HepG2 (cell line): ENCODE results near the gene PLA2G4D. TPM values are rescaled to one million over a fixed set of nuclear protein-coding genes. Genes with fewer than 3 reads are reported as not detected.
A peak's percentile ranks its signal among the peaks of the same experiment; 100 is the strongest.

ENCODE experiments used
- CTCF ChIP-seq: sonication (generic); formaldehyde crosslinking; IDR thresholded peaks from 2 replicates; pipeline ENCODE4 v1.5.0; 2020; ENCODE audit warnings: mild to moderate bottlenecking, missing genetic modification reagents, moderate library complexity
- DMAP1 ChIP-seq: IDR thresholded peaks from 2 replicates; pipeline ENCODE4 v1.6.1; 2016
- GABPB1 ChIP-seq: IDR thresholded peaks from 2 replicates; pipeline ENCODE4 v1.6.1; 2016; ENCODE audit warnings: mild to moderate bottlenecking, missing genetic modification reagents, moderate library complexity, missing compliant biosample characterization
- HDAC2 ChIP-seq: sonication (generic); formaldehyde crosslinking; IDR thresholded peaks from 2 replicates; pipeline ENCODE4 v1.4.0; 2020; ENCODE audit warnings: missing genetic modification reagents
- HHEX ChIP-seq: IDR thresholded peaks from 2 replicates; pipeline ENCODE4 v1.6.1; 2016; ENCODE audit warnings: control low read depth
- HNF4G ChIP-seq, 2 experiments: sonication (generic) in 1 of 2; formaldehyde crosslinking in 1 of 2; IDR thresholded peaks; 2 replicates each; pipeline versions ENCODE4 v1.4.0 to v1.6.1; 2011 to 2020; ENCODE audit warnings: borderline replicate concordance in 2 of 2, low read depth in 2 of 2, mild to moderate bottlenecking in 2 of 2, low read length in 1 of 2, missing genetic modification reagents in 1 of 2, moderate library complexity in 1 of 2
- HOXA3 ChIP-seq: sonication (generic); formaldehyde crosslinking; IDR thresholded peaks from 2 replicates; pipeline ENCODE4 v1.5.0; 2020; ENCODE audit warnings: missing genetic modification reagents
- KAT8 ChIP-seq: IDR thresholded peaks from 2 replicates; pipeline ENCODE4 v1.6.1; 2016; ENCODE audit warnings: missing genetic modification reagents, missing compliant biosample characterization
- LCORL ChIP-seq, 2 experiments: fragments of 450-650 bp in 1 of 2; sonication (generic) in 1 of 2; formaldehyde crosslinking in 1 of 2; IDR thresholded peaks; 2 replicates each; pipeline versions ENCODE4 v1.5.0 to v1.6.1; 2017 to 2020; ENCODE audit warnings: antibody characterized with exemption in 1 of 2, missing genetic modification reagents in 1 of 2
- MAF1 ChIP-seq: sonication (generic); formaldehyde crosslinking; IDR thresholded peaks from 2 replicates; pipeline ENCODE4 v1.5.0; 2020; ENCODE audit warnings: missing genetic modification reagents, borderline replicate concordance
- MIER2 ChIP-seq: IDR thresholded peaks from 2 replicates; pipeline ENCODE4 v1.6.1; 2016; ENCODE audit warnings: missing biosample characterization, missing genetic modification reagents
- MTA3 ChIP-seq: sonication (generic); formaldehyde crosslinking; IDR thresholded peaks from 2 replicates; pipeline ENCODE4 v1.4.0; 2020; ENCODE audit warnings: missing genetic modification reagents
- MXI1 ChIP-seq: IDR thresholded peaks from 3 replicates; pipeline ENCODE4 v1.6.1; 2012; ENCODE audit warnings: low read depth, low read length, inconsistent platforms, borderline replicate concordance
- NR2F6 ChIP-seq, 2 experiments: IDR thresholded peaks; 2 replicates each; pipeline ENCODE4 v1.6.1; 2016; ENCODE audit warnings: antibody characterized with exemption in 1 of 2, mild to moderate bottlenecking in 1 of 2
- TBX2 ChIP-seq: sonication (generic); formaldehyde crosslinking; IDR thresholded peaks from 2 replicates; pipeline ENCODE4 v1.5.0; 2020; ENCODE audit warnings: missing genetic modification reagents, mild to moderate bottlenecking, borderline replicate concordance
- THYN1 ChIP-seq: sonication (generic); formaldehyde crosslinking; IDR thresholded peaks from 2 replicates; pipeline ENCODE4 v1.8.1; 2023; ENCODE audit warnings: low read depth, mild to moderate bottlenecking, moderate library complexity, missing genetic modification reagents, borderline replicate concordance
- ZNF263 ChIP-seq: sonication (generic); formaldehyde crosslinking; IDR thresholded peaks from 2 replicates; pipeline ENCODE4 v1.4.0; 2020; ENCODE audit warnings: missing genetic modification reagents
- ZSCAN25 ChIP-seq: sonication (generic); formaldehyde crosslinking; IDR thresholded peaks from 2 replicates; pipeline ENCODE4 v1.8.0; 2022; ENCODE audit warnings: mild to moderate bottlenecking, missing genetic modification reagents
- ZXDC ChIP-seq: sonication (generic); formaldehyde crosslinking; IDR thresholded peaks from 2 replicates; pipeline ENCODE4 v1.5.0; 2020; ENCODE audit warnings: mild to moderate bottlenecking, missing genetic modification reagents
- polyA plus RNA-seq, 8 experiments: library from polyadenylated mRNA; depleted of rRNA in 3 of 8; stranded (reverse) in 7 of 8; unstranded in 1 of 8; fragments of >200 nt; fragmentation: Illumina TruSeq in 4 of 8; extraction: Trizol in 4 of 8; gene quantifications; 2 replicates each; pipeline versions ENCODE4 v1.2.1 to v1.2.3, GENCODE V29; 2011 to 2016; ENCODE audit warnings: low read depth in 4 of 8, missing spikeins in 1 of 8, mixed read lengths in 1 of 8; ENCODE audit not compliant: insufficient read depth in 1 of 8
- total RNA-seq, 5 experiments: library from RNA; depleted of rRNA; stranded (reverse); fragments of >200 nt; fragmentation: Illumina TruSeq; extraction: Trizol; gene quantifications; 2 replicates each; pipeline ENCODE4 v1.2.3, GENCODE V29; 2016; ENCODE audit warnings: low read depth in 1 of 5
- TF ChIP-seq, protein P1 (sequence below): sonication (generic); formaldehyde crosslinking; IDR thresholded peaks from 2 replicates; pipeline ENCODE4 v1.4.0; 2020; ENCODE audit warnings: low read depth, mild to moderate bottlenecking, missing genetic modification reagents
- TF ChIP-seq, protein P2 (sequence below): sonication (generic); formaldehyde crosslinking; IDR thresholded peaks from 2 replicates; pipeline ENCODE4 v1.8.0; 2022; ENCODE audit warnings: missing genetic modification reagents, mild to moderate bottlenecking, borderline replicate concordance
- TF ChIP-seq, protein P3 (sequence below): IDR thresholded peaks from 2 replicates; pipeline ENCODE4 v1.6.1; 2012; ENCODE audit warnings: inconsistent platforms

The PLA2G4D gene
- total and polyA plus RNA-seq, 2 of the 13 experiments (the other 11 are each of a cell fraction or from before 2014, with no cell fraction given): 0.04 to 0.21 TPM

- no peak for TF ChIP-seq ZXDC
- peak; percentile 25 for TF ChIP-seq TBX2
- TF ChIP-seq HOXA3 (CRISPR knock-in tag): peak; percentile 37; the same call in 1 of the 2 replicates
- TF ChIP-seq MXI1: 0 out of 3 replicates have a peak, but pooled peaks have one; percentile 14
- TF ChIP-seq HNF4G (IDR thresholded peaks at IDR 0.05; ENCODE audit: borderline replicate concordance, low read depth, low read length): no peak
- no peak for TF ChIP-seq HNF4G (CRISPR knock-in tag; IDR thresholded peaks at IDR 0.05; ENCODE audit: borderline replicate concordance, low read depth)
- TF ChIP-seq DMAP1 (CRISPR knock-in tag): no peak
- peak; percentile 16; the same call in 1 of the 2 replicates for TF ChIP-seq HDAC2 (CRISPR knock-in tag)
- peak; percentile 6; the same call in 1 of the 2 replicates for TF ChIP-seq ZSCAN25 (CRISPR knock-in tag)
- 0 out of 2 replicates have a peak, but pooled peaks have one; percentile 35 for TF ChIP-seq ZNF263 (CRISPR knock-in tag)
- no peak for TF ChIP-seq NR2F6 (IDR thresholded peaks at IDR 0.05)
- TF ChIP-seq NR2F6 (CRISPR knock-in tag; IDR thresholded peaks at IDR 0.05): 0 out of 2 replicates have a peak, but pooled peaks have one; percentile 50
- TF ChIP-seq, protein P1, sequence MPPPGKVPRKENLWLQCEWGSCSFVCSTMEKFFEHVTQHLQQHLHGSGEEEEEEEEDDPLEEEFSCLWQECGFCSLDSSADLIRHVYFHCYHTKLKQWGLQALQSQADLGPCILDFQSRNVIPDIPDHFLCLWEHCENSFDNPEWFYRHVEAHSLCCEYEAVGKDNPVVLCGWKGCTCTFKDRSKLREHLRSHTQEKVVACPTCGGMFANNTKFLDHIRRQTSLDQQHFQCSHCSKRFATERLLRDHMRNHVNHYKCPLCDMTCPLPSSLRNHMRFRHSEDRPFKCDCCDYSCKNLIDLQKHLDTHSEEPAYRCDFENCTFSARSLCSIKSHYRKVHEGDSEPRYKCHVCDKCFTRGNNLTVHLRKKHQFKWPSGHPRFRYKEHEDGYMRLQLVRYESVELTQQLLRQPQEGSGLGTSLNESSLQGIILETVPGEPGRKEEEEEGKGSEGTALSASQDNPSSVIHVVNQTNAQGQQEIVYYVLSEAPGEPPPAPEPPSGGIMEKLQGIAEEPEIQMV (CRISPR knock-in tag): no peak
- 0 out of 2 replicates have a peak, but pooled peaks have one; percentile 23 for TF ChIP-seq KAT8 (CRISPR knock-in tag)
- no peak for TF ChIP-seq THYN1 (CRISPR knock-in tag)
- TF ChIP-seq CTCF (CRISPR knock-in tag): peak; percentile 98
- no peak for TF ChIP-seq LCORL (IDR thresholded peaks at IDR 0.05)
- peak; percentile 62; the same call in 1 of the 2 replicates for TF ChIP-seq LCORL (CRISPR knock-in tag; IDR thresholded peaks at IDR 0.05)
- 0 out of 2 replicates have a peak, but pooled peaks have one; percentile 28 for TF ChIP-seq GABPB1 (CRISPR knock-in tag)
- TF ChIP-seq, protein P2, sequence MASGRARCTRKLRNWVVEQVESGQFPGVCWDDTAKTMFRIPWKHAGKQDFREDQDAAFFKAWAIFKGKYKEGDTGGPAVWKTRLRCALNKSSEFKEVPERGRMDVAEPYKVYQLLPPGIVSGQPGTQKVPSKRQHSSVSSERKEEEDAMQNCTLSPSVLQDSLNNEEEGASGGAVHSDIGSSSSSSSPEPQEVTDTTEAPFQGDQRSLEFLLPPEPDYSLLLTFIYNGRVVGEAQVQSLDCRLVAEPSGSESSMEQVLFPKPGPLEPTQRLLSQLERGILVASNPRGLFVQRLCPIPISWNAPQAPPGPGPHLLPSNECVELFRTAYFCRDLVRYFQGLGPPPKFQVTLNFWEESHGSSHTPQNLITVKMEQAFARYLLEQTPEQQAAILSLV (CRISPR knock-in tag): no peak
- no peak for TF ChIP-seq HHEX (CRISPR knock-in tag)
- TF ChIP-seq, protein P3, sequence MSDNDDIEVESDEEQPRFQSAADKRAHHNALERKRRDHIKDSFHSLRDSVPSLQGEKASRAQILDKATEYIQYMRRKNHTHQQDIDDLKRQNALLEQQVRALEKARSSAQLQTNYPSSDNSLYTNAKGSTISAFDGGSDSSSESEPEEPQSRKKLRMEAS: peak; percentile 33; the same call in 1 of the 2 replicates
- no peak for TF ChIP-seq MAF1
- no peak for TF ChIP-seq MTA3 (CRISPR knock-in tag)
- TF ChIP-seq MIER2: peak; percentile 44; the same call in 1 of the 2 replicates
These were observed 9.7 kb downstream of the PLA2G4D start (continued) for GRCh38 chr15:42084465-42085235.
